Liver (tissue), 9 donors: ENCODE measurements around the gene AGBL4. TPM values are rescaled to one million over a fixed set of nuclear protein-coding genes. Genes with fewer than 3 reads are reported as not detected.

Source experiments
- DNase-seq: peaks from one replicate; pipeline ENCODE4 v3.0.0-alpha.2; 2017; ENCODE audit warnings: low spot score
- H3K27ac ChIP-seq, 2 donors: one replicate each; pipeline ENCODE4 v1.7.0; 2013; ENCODE audit warnings: inconsistent platforms in 2 of 2, low read length in 2 of 2, control low read depth in 1 of 2, low read depth in 1 of 2, mild to moderate bottlenecking in 1 of 2
- H3K27me3 ChIP-seq, 4 donors: one replicate each; pipeline versions ENCODE4 v1.6.1 to v1.7.0; 2013; ENCODE audit warnings: low read length in 3 of 4, inconsistent platforms in 1 of 4, mild to moderate bottlenecking in 1 of 4, moderate library complexity in 1 of 4; ENCODE audit not compliant: control insufficient read depth in 4 of 4, insufficient read depth in 4 of 4
- H3K36me3 ChIP-seq, 4 donors: one replicate each; pipeline versions ENCODE4 v1.6.1 to v1.7.0; 2013; ENCODE audit warnings: low read length in 3 of 4, mild to moderate bottlenecking in 3 of 4, low read depth in 1 of 4, moderate library complexity in 1 of 4; ENCODE audit not compliant: control insufficient read depth in 4 of 4, insufficient read depth in 3 of 4
- H3K4me1 ChIP-seq, 4 donors: one replicate each; pipeline versions ENCODE4 v1.6.1 to v1.7.0; 2013; ENCODE audit warnings: low read length in 3 of 4, mild to moderate bottlenecking in 3 of 4, moderate library complexity in 1 of 4; ENCODE audit not compliant: control insufficient read depth in 4 of 4, insufficient read depth in 4 of 4
- H3K4me3 ChIP-seq, 3 donors: one replicate each; pipeline versions ENCODE4 v1.6.1 to v1.7.0; 2013; ENCODE audit warnings: low read length in 3 of 3, control low read depth in 1 of 3, low read depth in 1 of 3, mild to moderate bottlenecking in 1 of 3
- H3K9ac ChIP-seq, 2 donors: one replicate each; pipeline ENCODE4 v1.7.0; 2013; ENCODE audit warnings: low read length in 2 of 2, mild to moderate bottlenecking in 2 of 2, moderate library complexity in 2 of 2, control low read depth in 1 of 2, low read depth in 1 of 2
- H3K9me3 ChIP-seq, 4 donors: one replicate each; pipeline versions ENCODE4 v1.6.1 to v1.7.0; 2013; ENCODE audit warnings: low read length in 3 of 4; ENCODE audit not compliant: control insufficient read depth in 4 of 4
- ATF3 ChIP-seq: IDR thresholded peaks from 2 replicates; pipeline ENCODE4 v1.6.1; 2016; ENCODE audit warnings: antibody characterized with exemption
- FOXA2 ChIP-seq: IDR thresholded peaks from 2 replicates; pipeline ENCODE4 v1.6.1; 2016; ENCODE audit warnings: antibody characterized with exemption
- GABPA ChIP-seq, 2 donors: IDR thresholded peaks in 1 of 2; conservative IDR thresholded peaks in 1 of 2; 2 replicates each; pipeline ENCODE4 v1.6.1; 2016; ENCODE audit warnings: antibody characterized with exemption in 2 of 2, mild to moderate bottlenecking in 1 of 2, moderate library complexity in 1 of 2
- HNF4G ChIP-seq: IDR thresholded peaks from 2 replicates; pipeline ENCODE4 v1.6.1; 2016; ENCODE audit warnings: antibody characterized with exemption
- NR2F2 ChIP-seq: IDR thresholded peaks from 2 replicates; pipeline ENCODE4 v1.6.1; 2016; ENCODE audit warnings: antibody characterized with exemption
- REST ChIP-seq: IDR thresholded peaks from 2 replicates; pipeline ENCODE4 v1.6.1; 2016; ENCODE audit warnings: antibody characterized with exemption, mild to moderate bottlenecking
- RXRA ChIP-seq, 2 donors: IDR thresholded peaks; 2 replicates each; pipeline ENCODE4 v1.6.1; 2017 to 2018; ENCODE audit warnings: antibody characterized with exemption in 2 of 2, mild to moderate bottlenecking in 1 of 2
- TAF1 ChIP-seq: conservative IDR thresholded peaks from 2 replicates; pipeline ENCODE4 v1.6.1; 2016; ENCODE audit warnings: antibody characterized with exemption, mild to moderate bottlenecking
- ZBTB33 ChIP-seq: IDR thresholded peaks from 2 replicates; pipeline ENCODE4 v1.6.1; 2016; ENCODE audit warnings: antibody characterized with exemption
- WGBS: extraction: QIAGEN DNeasy Blood & Tissue Kit; methylation state at CpG from one replicate; pipeline ENCODE4 v1.1.7; 2013; 5-methylcytosine and 5-hydroxymethylcytosine counted together
- polyA plus RNA-seq, 2 donors: library from polyadenylated mRNA; stranded (reverse) in 1 of 2; unstranded in 1 of 2; fragments of 200-250 nt in 1 of 2; fragments of >200 nt in 1 of 2; fragmentation: Nextera tagmentation in 1 of 2; extraction: Ambion mirVana in 1 of 2; gene quantifications; one replicate each; pipeline versions ENCODE4 v1.2.1 to v1.2.3, GENCODE V29; 2013 to 2015
- total RNA-seq, 2 donors: library from RNA; depleted of rRNA; stranded (reverse); fragments of >200 nt; gene quantifications; one replicate each; pipeline ENCODE4 v1.2.3, GENCODE V29; 2014
- donor health status: healthy.
- donor health status: healthy.
- donor health status: healthy.
- donor health status: healthy.
- donor health status: healthy.

AGBL4 gene
- total and polyA plus RNA-seq, 4 donors: 0.75 to 0.76 TPM; not detected in 2

GRCh38 chr1:49197081-49197480 lies 826.7 kb downstream of the AGBL4 start:
- TF ChIP-seq FOXA2 (no peak), ZBTB33 (no peak), HNF4G (no peak), NR2F2 (no peak), TAF1 (no peak), REST (no peak), GABPA (IDR thresholded peaks at IDR 0.05 in 1 of 2, conservative IDR thresholded peaks at IDR 0.05 in 1 of 2) (no peak), ATF3 (no peak), RXRA (IDR thresholded peaks at IDR 0.05) (no peak)
- H3K27me3 ChIP-seq: peaks cover 0 to 8% (median 0%) of the 10 kb centered on the region in 4 donors
- no peak for DNase-seq
- no peaks in the 10 kb centered on the region for H3K4me1 ChIP-seq
- H3K9ac ChIP-seq: no peak overlapping the region
- H3K27ac ChIP-seq: no peak overlapping the region
- H3K36me3 ChIP-seq: no peaks in the 10 kb centered on the region
- 83% methylated on average over 2 of the region's 2 CpGs for WGBS
- no peak overlapping the region for H3K4me3 ChIP-seq
- H3K9me3 ChIP-seq: peaks cover 0 to 13% (median under 1%) of the 10 kb centered on the region in 4 donors

DNA sequence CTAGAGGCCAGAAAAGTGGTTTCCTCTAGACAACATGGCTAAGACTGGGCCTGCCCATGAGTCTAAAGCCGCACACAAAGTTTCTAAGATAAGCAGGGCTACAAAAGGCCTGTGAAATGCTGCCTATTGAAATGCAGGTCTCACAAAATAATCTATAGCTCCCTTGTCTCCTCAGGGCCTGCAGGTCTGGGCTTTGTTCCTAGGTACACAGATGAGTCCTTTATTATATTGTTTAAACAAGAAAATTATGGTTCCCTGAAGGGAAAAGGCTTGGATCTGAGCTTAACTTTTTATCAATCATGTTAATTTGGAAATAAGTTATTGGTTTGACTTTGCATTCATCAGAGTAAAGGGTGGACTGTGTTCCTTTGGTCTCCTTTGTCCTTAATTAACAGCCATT lies 833.6 kb downstream of the AGBL4 start:
- H3K4me1 ChIP-seq: no peaks in the 10 kb centered on the region
- H3K36me3 ChIP-seq: no peaks in the 10 kb centered on the region
- 94% methylated on average over 1 of the region's 1 CpG for WGBS

More for the DNA sequence above, 833.6 kb downstream of the AGBL4 start:
- H3K9ac ChIP-seq: no peak overlapping the region
- H3K9me3 ChIP-seq: peaks cover 0 to 9% (median 2%) of the 10 kb centered on the region in 4 donors
- no peaks in the 10 kb centered on the region for H3K27me3 ChIP-seq
- no peak overlapping the region for H3K27ac ChIP-seq
- no peak for DNase-seq
- H3K4me3 ChIP-seq: no peak overlapping the region
- TF ChIP-seq REST (no peak), FOXA2 (no peak)
